ENCODE results near the gene MAP3K10. TPM values are rescaled to one million over a fixed set of nuclear protein-coding genes. Genes with fewer than 3 reads are reported as not detected.

MAP3K10 gene
- total and polyA plus RNA-seq, 2 of the 4 experiments (the other 2 are of a cell fraction), result 1.8 to 5.5 TPM

- Histone ChIP-seq H2BK20ac (ENCODE audit: low read depth, low read length) (no peak overlapping the region), H3K56ac (ENCODE audit: extremely low read depth, insufficient read depth, low read length) (no peak overlapping the region), H3K4me1 (ENCODE audit: control insufficient read depth, insufficient read depth, low read length) (no peaks in the 10 kb centered on the region), H4K5ac (ENCODE audit: low read depth, low read length) (no peak overlapping the region), H3K79me1 (ENCODE audit: low read depth in 1 of 2, low read length in 2 of 2) (peaks cover 10 to 32% of the 10 kb centered on the region in 2 experiments), H2BK15ac (ENCODE audit: low read depth, low read length) (no peak overlapping the region), H2AFZ (replicated peaks; ENCODE audit: low read length, poor library complexity) (no peak overlapping the region), H3K4me2 (ENCODE audit: low read depth, low read length) (no peak overlapping the region), H2AK9ac (replicated peaks; ENCODE audit: low read depth, low read length, poor library complexity) (no peak overlapping the region), H3K23ac (ENCODE audit: low read depth, low read length) (no peak overlapping the region), H3K18ac (ENCODE audit: low read depth, low read length) (no peak overlapping the region), H2BK5ac (ENCODE audit: low read depth, low read length, poor library complexity, severe bottlenecking) (no peak overlapping the region), H3K4me3 (ENCODE audit: insufficient read depth, low read depth, low read length) (no peak overlapping the region), H2AK5ac (ENCODE audit: low read depth, low read length) (no peak overlapping the region), H4K20me1 (ENCODE audit: insufficient read depth, low read length) (peaks cover 6% of the 10 kb centered on the region), H2BK120ac (ENCODE audit: low read depth, low read length) (no peak overlapping the region), H3K9ac (ENCODE audit: low read depth, low read length) (no peak overlapping the region), H3K9me1 (ENCODE audit: insufficient read depth, low read length) (peaks cover 9% of the 10 kb centered on the region; the same call in 1 of the 2 replicates), H3K14ac (replicated peaks; ENCODE audit: low read depth, low read length) (no peak overlapping the region), H4K8ac (ENCODE audit: low read depth in 2 of 2, low read length in 2 of 2) (no peak overlapping the region), H3K27me3 (ENCODE audit: control insufficient read depth, insufficient read depth, low read length) (no peaks in the 10 kb centered on the region), H3K36me3 (ENCODE audit: control insufficient read depth, insufficient read depth, low read length) (peaks cover 47% of the 10 kb centered on the region), H3K4ac (ENCODE audit: low read depth, low read length) (no peak overlapping the region), H3K27ac (ENCODE audit: insufficient read depth, low read length) (no peak overlapping the region), H4K91ac (ENCODE audit: insufficient read depth, low read depth, low read length) (no peak overlapping the region), H3K9me3 (ENCODE audit: control insufficient read depth, insufficient read depth, low read length) (no peaks in the 10 kb centered on the region)
- no TSS peak for BruUV-seq (replicated peaks)
- WGBS, 2 experiments (ENCODE audit: extremely low coverage in 2 of 2, insufficient read length in 1 of 2), result 81% methylated on average over 14 of the region's 21 CpGs; no CpG with 5 or more reads in 1 of the 2 experiments
- intact Hi-C loops (cut with micrococcal nuclease), result no loop called here
- no peak for DNase-seq
- no peak for TF ChIP-seq BHLHE40 (IDR thresholded peaks at IDR 0.05; ENCODE audit: low read depth, low read length)
- no peak for TF ChIP-seq RFX5 (IDR thresholded peaks at IDR 0.05; ENCODE audit: low read depth, low read length)
- no peak for TF ChIP-seq RAD21 (IDR thresholded peaks at IDR 0.05; ENCODE audit: low read length)
- no peak for TF ChIP-seq FOS (IDR thresholded peaks at IDR 0.05; ENCODE audit: low read depth, low read length)
- TF ChIP-seq CEBPB (IDR thresholded peaks at IDR 0.05; ENCODE audit: low read depth, low read length), result no peak
- TF ChIP-seq MAFK (IDR thresholded peaks at IDR 0.05; ENCODE audit: low read depth, low read length), result no peak
- no peak for TF ChIP-seq MAZ (IDR thresholded peaks at IDR 0.05; ENCODE audit: borderline replicate concordance, low read depth, low read length)
- no peak for TF ChIP-seq NFE2L2 (IDR thresholded peaks at IDR 0.05; ENCODE audit: low read depth, low read length)
- TF ChIP-seq USF2 (IDR thresholded peaks at IDR 0.05; ENCODE audit: low read depth, low read length), result no peak
- no peak for TF ChIP-seq SMC3 (IDR thresholded peaks at IDR 0.05; ENCODE audit: low read depth, low read length)
- TF ChIP-seq CTCF (conservative IDR thresholded peaks at IDR 0.05; ENCODE audit: low read depth, low read length), result no peak
- no peak for TF ChIP-seq CHD1 (IDR thresholded peaks at IDR 0.05; ENCODE audit: low read depth, low read length)
- no peak for TF ChIP-seq MXI1 (IDR thresholded peaks at IDR 0.05; ENCODE audit: borderline replicate concordance, low read depth, low read length)
- TF ChIP-seq POLR2A (IDR thresholded peaks at IDR 0.05; ENCODE audit: low read depth, low read length), result no peak
- no peak for TF ChIP-seq RCOR1 (IDR thresholded peaks at IDR 0.05; ENCODE audit: insufficient replicate concordance, low read length)
- TF ChIP-seq, protein P1, sequence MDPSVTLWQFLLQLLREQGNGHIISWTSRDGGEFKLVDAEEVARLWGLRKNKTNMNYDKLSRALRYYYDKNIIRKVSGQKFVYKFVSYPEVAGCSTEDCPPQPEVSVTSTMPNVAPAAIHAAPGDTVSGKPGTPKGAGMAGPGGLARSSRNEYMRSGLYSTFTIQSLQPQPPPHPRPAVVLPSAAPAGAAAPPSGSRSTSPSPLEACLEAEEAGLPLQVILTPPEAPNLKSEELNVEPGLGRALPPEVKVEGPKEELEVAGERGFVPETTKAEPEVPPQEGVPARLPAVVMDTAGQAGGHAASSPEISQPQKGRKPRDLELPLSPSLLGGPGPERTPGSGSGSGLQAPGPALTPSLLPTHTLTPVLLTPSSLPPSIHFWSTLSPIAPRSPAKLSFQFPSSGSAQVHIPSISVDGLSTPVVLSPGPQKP (IDR thresholded peaks at IDR 0.05; ENCODE audit: borderline replicate concordance, low read depth, low read length), result no peak
- CTCF ChIA-PET, result no interaction called here
- no peak for ATAC-seq (ENCODE audit: low read depth)
- POLR2A ChIA-PET (ENCODE audit: unreplicated experiment), result no interaction called here
- dilution Hi-C loops (cut with HindIII; ENCODE audit: low sequenced_read_pairs, unreplicated experiment), result no loop called here
- in situ Hi-C loops (cut with MboI; ENCODE audit: low sequenced_read_pairs), result no loop called here
Observed at GRCh38 chr19:40241809-40242384, 50.7 kb downstream of the MAP3K10 start.
